ENCODE results near the gene CUBN.

- no peak for TF ChIP-seq CTCF (IDR thresholded peaks at IDR 0.05)
- no peak for TF ChIP-seq POLR2AphosphoS5 (IDR thresholded peaks at IDR 0.05)
- no peak for TF ChIP-seq POLR2A (IDR thresholded peaks at IDR 0.05)
- TF ChIP-seq EP300 (IDR thresholded peaks at IDR 0.05), result no peak
Observed at GRCh38 chr10:17043586-17043985, 86.0 kb downstream of the CUBN start.
